Endothelial cell of umbilical vein (primary cell): Measurements from ENCODE around the gene TMEM106A.

Experiments used
- EZH2 ChIP-seq: IDR thresholded peaks from 2 replicates; pipeline ENCODE4 v1.6.1; 2012; ENCODE audit warnings: borderline replicate concordance, low read depth, mild to moderate bottlenecking, moderate library complexity, low read length, inconsistent platforms; ENCODE audit not compliant: severe bottlenecking
- POLR2A ChIP-seq: IDR thresholded peaks from 2 replicates; pipeline ENCODE4 v1.6.1; 2012; ENCODE audit warnings: low read depth, mild to moderate bottlenecking, control low read depth, low read length
- TF ChIP-seq, protein P1 (sequence below), 2 donors: IDR thresholded peaks; 1 replicate in 1 of 2; 2 replicates in 1 of 2; pipeline ENCODE4 v1.5.1; 2011; ENCODE audit warnings: low read length in 2 of 2, mild to moderate bottlenecking in 2 of 2, moderate library complexity in 2 of 2, control low read depth in 1 of 2, inconsistent platforms in 1 of 2, low read depth in 1 of 2; ENCODE audit not compliant: insufficient read depth in 1 of 2; ENCODE audit errors: extremely low read depth in 1 of 2
- TF ChIP-seq, protein P2 (sequence below): IDR thresholded peaks from 2 replicates; pipeline ENCODE4 v1.6.1; 2011; ENCODE audit not compliant: insufficient read depth, insufficient read length

DNA sequence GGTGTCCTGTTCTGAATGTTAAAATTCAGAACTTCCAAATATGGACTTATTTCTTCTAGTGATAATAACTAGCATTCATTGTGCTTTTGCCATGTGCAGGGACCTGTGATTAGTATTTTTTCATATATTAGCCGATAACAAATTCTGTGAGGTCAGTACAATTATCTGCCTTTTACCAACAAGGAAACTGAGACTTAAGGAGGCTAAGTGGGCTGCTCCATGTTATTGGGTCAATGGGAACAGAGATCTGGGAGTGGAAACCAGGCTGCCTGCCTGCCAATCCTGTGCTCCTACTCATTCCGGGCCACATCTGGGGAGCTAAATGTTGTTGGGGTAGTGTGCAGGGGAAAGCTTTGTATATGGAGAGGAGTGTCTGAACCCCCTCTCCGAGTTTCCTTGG, 3.7 kb downstream of the TMEM106A start:
- TF ChIP-seq EZH2 (no peak), POLR2A (no peak)
- TF ChIP-seq, protein P1, sequence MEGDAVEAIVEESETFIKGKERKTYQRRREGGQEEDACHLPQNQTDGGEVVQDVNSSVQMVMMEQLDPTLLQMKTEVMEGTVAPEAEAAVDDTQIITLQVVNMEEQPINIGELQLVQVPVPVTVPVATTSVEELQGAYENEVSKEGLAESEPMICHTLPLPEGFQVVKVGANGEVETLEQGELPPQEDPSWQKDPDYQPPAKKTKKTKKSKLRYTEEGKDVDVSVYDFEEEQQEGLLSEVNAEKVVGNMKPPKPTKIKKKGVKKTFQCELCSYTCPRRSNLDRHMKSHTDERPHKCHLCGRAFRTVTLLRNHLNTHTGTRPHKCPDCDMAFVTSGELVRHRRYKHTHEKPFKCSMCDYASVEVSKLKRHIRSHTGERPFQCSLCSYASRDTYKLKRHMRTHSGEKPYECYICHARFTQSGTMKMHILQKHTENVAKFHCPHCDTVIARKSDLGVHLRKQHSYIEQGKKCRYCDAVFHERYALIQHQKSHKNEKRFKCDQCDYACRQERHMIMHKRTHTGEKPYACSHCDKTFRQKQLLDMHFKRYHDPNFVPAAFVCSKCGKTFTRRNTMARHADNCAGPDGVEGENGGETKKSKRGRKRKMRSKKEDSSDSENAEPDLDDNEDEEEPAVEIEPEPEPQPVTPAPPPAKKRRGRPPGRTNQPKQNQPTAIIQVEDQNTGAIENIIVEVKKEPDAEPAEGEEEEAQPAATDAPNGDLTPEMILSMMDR (IDR thresholded peaks at IDR 0.05; ENCODE audit: extremely low read depth in 1 of 2, insufficient read depth in 1 of 2, low read depth in 1 of 2, low read length in 2 of 2): no peak
- TF ChIP-seq, protein P2, sequence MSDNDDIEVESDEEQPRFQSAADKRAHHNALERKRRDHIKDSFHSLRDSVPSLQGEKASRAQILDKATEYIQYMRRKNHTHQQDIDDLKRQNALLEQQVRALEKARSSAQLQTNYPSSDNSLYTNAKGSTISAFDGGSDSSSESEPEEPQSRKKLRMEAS: no peak
